HG02973 (cell line): ENCODE measurements around the gene CRABP2.

ENCODE experiments used
- ATAC-seq: cut with Tn5 transposase; IDR thresholded peaks from one replicate; pipeline ENCODE4 v1.9.1; 2021; ENCODE audit warnings: moderate library complexity; ENCODE audit not compliant: unreplicated experiment

CRABP2 gene

GRCh38 chr1:156705321-156705917, at the start of gene CRABP2:
Gene CRABP2 (minus strand): TSS chr1:156705583. CDS start chr1:156705446, 137 bp downstream.
- ATAC-seq: no peak

GRCh38 chr1:156754219-156754618, 48.8 kb upstream of the CRABP2 start:
- ATAC-seq: no peak

- ATAC-seq: no peak
Observed at GRCh38 chr1:156752843-156753482, 47.6 kb upstream of the CRABP2 start.

- ATAC-seq: peak; percentile 65
Observed at GRCh38 chr1:156751757-156752481, 46.5 kb upstream of the CRABP2 start.

GRCh38 chr1:156751451-156751756, 46.0 kb upstream of the CRABP2 start, which contains the start of gene HDGF:
Gene HDGF (minus strand): TSS chr1:156751675. CDS start chr1:156751429, 246 bp downstream.
- ATAC-seq: peak; percentile 15

GRCh38 chr1:156750711-156751450, 45.5 kb upstream of the CRABP2 start:
- peak; percentile 26 for ATAC-seq

GRCh38 chr1:156750191-156750672, 44.8 kb upstream of the CRABP2 start:
- ATAC-seq: no peak

- ATAC-seq: no peak
Observed at GRCh38 chr1:156749419-156750118, 44.2 kb upstream of the CRABP2 start.

GRCh38 chr1:156748670-156749418, 43.5 kb upstream of the CRABP2 start:
- no peak for ATAC-seq

GRCh38 chr1:156747742-156748669, 42.6 kb upstream of the CRABP2 start:
- no peak for ATAC-seq

- no peak for ATAC-seq
Observed at GRCh38 chr1:156746728-156747631, 41.6 kb upstream of the CRABP2 start.

- no peak for ATAC-seq
Observed at GRCh38 chr1:156746406-156746727, 41.0 kb upstream of the CRABP2 start.

- ATAC-seq: no peak
Observed at GRCh38 chr1:156745881-156746280, 40.5 kb upstream of the CRABP2 start.

GRCh38 chr1:156744786-156745419, 39.5 kb upstream of the CRABP2 start:
- ATAC-seq: no peak

GRCh38 chr1:156744344-156744743, 39.0 kb upstream of the CRABP2 start:
- no peak for ATAC-seq

- no peak for ATAC-seq
Observed at GRCh38 chr1:156743367-156744302, 38.3 kb upstream of the CRABP2 start.
